Measurements from ENCODE around the gene USP44. TPM values are rescaled to one million over a fixed set of nuclear protein-coding genes. Genes with fewer than 3 reads are reported as not detected.

The USP44 gene
- total and polyA plus RNA-seq, 2 of the 13 experiments (the other 11 are each of a cell fraction or from before 2014, with no cell fraction given) = 0.05 to 0.07 TPM

- TF ChIP-seq ATF2 (CRISPR knock-in tag; IDR thresholded peaks at IDR 0.05) (no peak), ZNF619 (CRISPR knock-in tag; IDR thresholded peaks at IDR 0.05) (no peak), GTF3A (CRISPR knock-in tag; conservative IDR thresholded peaks at IDR 0.05) (no peak)
These were observed 30.5 kb downstream of the USP44 start (continued) for GRCh38 chr12:95520816-95521215.

GRCh38 chr12:95518944-95519343 lies 32.3 kb downstream of the USP44 start:
- intact Hi-C loops (cut with micrococcal nuclease; ENCODE audit: unreplicated experiment) = no loop called here
- CTCF ChIA-PET (ENCODE audit: low intra/inter-chr PET ratio, low total read pairs) = no interaction called here
- DNase-seq (ENCODE audit: low spot score) (no peak), ATAC-seq (no peak), FAIRE-seq (no peak)
- Histone ChIP-seq H3K4me2 (ENCODE audit: low read depth, low read length) (no peak overlapping the region), H3K27me3 (ENCODE audit: control insufficient read depth in 1 of 2, insufficient read depth in 2 of 2, low read length in 2 of 2) (no peaks in the 10 kb centered on the region), H3K9me3 (ENCODE audit: low read length) (no peaks in the 10 kb centered on the region), H2AFZ (ENCODE audit: low read length) (no peak overlapping the region), H4K20me1 (ENCODE audit: insufficient read depth, low read length) (no peaks in the 10 kb centered on the region), H3K79me2 (ENCODE audit: insufficient read depth, low read length) (no peaks in the 10 kb centered on the region), H3K4me1 (ENCODE audit: insufficient read depth, low read length) (no peaks in the 10 kb centered on the region), H3K9ac (ENCODE audit: insufficient read depth, low read depth, low read length) (no peak overlapping the region), H3K27ac (ENCODE audit: extremely low read length, insufficient read depth, low read length) (no peak overlapping the region), H3K36me3 (replicated peaks in 1 of 2; ENCODE audit: control insufficient read depth in 1 of 2, insufficient read depth in 2 of 2, low read length in 2 of 2) (peaks cover 0 to 12% of the 10 kb centered on the region in 2 experiments; a peak in 3 of 5 replicates), H3K4me3 (replicated peaks in 1 of 3; ENCODE audit: insufficient read depth in 1 of 3, low read depth in 2 of 3, low read length in 3 of 3) (no peak overlapping the region)
- TF ChIP-seq RARG (CRISPR knock-in tag; IDR thresholded peaks at IDR 0.05; ENCODE audit: low read depth) = no peak
- TF ChIP-seq ZNF780A (CRISPR knock-in tag; IDR thresholded peaks at IDR 0.05) = no peak
- TF ChIP-seq ZNF354B (CRISPR knock-in tag; IDR thresholded peaks at IDR 0.05) = no peak
- no peak for TF ChIP-seq MXI1 (IDR thresholded peaks at IDR 0.05; ENCODE audit: borderline replicate concordance, low read depth, low read length)
- 0 out of 2 replicates have a peak, but pooled peaks have one; percentile 14 for TF ChIP-seq CEBPB (IDR thresholded peaks at IDR 0.05; ENCODE audit: borderline replicate concordance, low read depth, low read length)
- 0 out of 2 replicates have a peak, but pooled peaks have one; percentile 3 for TF ChIP-seq ATF7 (IDR thresholded peaks at IDR 0.05)
- no peak for TF ChIP-seq ATF7 (CRISPR knock-in tag; IDR thresholded peaks at IDR 0.05)
- BruUV-seq (replicated peaks) = no TSS peak
- in situ Hi-C loops (cut with HindIII; ENCODE audit: extremely low pct_ligation_motif_present, low pct_unique_long_range_greater_than_20kb) = no loop called here
- POLR2A ChIA-PET = no interaction called here

Measured in HepG2 (cell line).